ENCODE measurements around the gene CSNK1E.

The CSNK1E gene

DNA sequence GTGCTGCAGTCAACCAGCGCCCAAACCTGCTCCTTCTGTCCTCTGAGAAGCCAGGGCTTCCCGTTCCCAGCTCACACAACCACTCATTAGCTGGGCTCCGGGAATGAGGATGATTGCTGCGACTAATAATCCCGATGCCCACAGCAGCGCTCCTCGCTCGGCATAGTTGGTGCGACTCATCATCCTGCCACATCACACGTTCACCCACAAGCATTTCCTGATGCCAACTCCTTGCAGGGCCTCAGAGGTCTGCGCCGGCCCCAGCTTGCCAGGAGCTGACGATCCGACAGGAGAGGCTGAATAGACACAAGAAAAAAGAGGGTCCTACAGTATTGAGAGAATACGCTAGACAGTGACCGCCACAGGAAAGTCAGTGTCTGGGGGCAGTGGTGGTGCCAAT, 10.6 kb upstream of the CSNK1E start:
- DNase-seq (ENCODE audit: low read depth), result peak; percentile 72

GRCh38 chr22:38327396-38327795, 10.2 kb upstream of the CSNK1E start:
- no peak for DNase-seq (ENCODE audit: low read depth)

DNA sequence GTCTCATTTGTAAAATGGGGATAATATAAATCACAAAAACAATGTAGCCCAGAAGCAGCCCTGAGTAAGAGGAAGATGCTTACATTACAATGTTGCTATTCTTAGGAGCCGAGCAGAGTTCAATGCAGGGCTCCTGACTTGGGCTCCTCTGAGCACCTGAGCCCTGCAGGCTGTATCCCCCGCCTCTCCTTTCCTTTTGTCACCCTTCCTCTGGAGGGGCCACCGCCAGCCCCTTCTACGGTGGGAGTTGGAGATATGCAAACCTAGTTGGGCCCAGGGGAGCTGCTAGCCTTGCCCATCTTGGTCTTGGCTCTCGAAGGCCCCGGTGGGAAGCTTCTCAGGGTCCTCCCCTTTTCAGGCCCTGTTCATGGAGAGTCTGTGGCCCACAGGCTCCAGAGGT, 8.4 kb upstream of the CSNK1E start:
- DNase-seq (ENCODE audit: low read depth), result no peak

DNA sequence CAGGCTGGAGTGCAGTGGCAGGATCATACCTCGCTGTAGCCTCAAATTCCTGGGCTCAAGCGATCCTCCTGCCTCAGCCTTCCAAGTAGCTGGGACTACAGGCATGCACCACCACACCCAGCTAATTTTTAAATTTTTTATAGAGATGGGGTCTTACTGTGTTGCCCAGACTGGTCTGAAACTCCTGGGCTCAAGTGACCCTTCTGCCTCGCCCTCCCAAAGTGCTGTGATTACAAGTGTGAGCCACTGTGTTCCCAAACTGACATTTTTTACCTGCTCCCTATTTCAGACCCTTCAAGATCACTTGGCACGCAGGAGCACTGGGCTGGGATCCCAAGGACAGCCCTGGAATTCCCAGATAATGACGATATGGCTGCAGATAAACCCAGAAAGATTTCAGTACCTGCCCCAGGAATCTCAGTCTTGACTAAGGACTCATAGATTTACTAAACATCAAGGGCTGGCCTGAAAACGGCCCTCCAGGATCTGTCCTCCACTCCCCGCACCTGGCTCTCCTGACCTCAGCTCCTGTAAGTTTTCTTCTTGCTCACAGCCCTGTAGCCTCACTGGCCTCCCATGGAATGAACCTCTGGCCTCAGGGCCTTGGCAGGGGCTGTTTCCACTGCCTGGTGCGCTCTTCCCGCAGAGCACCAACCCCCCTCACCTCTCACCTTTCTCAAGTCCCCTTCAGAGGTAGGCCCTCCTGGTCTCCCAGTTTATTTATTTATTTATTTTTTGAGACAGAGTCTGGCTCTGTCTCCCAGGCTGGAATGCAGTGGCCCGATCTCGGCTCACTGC, 3.6 kb upstream of the CSNK1E start:
- DNase-seq (ENCODE audit: low read depth), result no peak

DNA sequence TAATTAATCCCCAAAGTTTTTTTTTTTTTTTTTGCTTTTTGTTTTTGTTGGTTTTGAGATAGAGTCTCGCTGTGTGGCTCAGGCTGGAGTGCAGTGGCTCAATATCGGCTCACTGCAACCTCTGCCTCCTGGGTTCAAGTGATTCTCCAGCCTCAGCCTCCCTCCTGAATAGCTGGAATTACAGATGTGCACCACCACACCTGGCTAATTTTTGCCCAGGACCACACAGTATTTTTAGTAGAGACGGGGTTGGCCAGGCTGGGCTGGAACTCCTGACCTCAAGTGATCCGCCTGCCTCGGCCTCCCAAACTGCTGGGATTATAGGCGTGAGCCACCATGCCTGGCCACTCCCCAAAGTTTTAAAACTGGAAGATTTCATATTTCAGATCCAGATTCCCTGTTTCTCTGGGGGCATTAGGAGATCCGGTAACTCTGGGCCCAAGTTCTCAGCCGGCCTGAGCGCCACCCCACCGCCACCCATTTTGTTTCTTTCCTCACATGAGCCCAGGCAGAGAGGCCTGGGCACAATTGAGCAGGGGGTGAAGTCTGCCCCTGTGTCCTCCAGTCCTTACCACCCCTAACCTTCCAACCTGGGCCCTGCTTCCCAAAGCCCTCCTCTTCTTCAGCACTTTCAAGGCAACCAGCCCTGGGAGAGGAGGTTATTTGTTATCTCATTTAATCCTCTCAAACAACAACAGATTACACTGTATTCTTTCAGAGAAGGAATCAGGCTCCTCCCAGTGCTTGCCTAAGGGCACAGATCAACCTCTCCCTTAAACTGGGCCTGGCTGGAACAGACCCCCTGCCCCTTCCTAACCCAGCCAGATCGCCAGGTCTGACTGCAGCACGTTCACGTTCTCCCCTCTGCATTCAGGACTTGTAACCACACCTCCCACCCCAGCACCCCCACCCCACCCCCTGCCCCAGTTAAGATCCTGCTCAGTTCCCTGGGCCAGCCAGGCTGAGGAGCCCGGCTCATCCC, 1.9 kb upstream of the CSNK1E start:
- no peak for DNase-seq (ENCODE audit: low read depth)

DNA sequence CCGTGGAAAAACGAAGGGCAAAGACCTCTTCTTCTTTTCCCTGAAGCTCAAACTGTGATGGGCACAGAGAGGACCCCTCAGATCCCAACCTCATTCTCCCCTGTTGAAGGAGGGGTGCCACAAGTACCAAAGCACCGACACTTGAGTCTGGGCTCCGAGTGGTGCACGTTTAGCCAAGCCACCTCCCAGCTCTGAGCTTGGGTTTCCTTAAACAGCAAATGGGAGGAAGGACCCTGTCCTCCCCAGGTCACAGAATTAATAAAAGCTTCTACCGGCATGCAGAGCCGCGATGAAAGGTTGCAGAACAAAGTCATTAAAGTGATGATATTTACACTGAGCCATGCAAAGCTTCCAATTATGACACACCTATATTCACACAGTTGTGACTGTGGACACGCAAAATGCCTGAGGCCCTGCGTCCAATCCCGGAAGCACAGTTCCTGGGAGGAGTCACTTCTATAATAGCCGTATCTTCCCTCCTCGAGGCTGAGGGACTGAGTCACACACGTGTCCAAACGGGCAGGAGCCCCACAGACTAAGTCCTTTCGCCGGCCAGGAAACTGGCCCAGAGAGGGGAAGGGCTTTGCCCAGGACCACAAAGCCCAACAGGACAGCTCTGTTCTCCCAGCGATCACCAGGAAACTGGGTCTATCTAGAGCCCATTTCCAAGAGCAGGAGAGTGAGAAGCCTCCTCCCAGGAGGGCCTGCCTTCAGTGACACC, 922 bp upstream of the CSNK1E start:
- DNase-seq (ENCODE audit: low read depth), result peak; percentile 91

GRCh38 chr22:38316364-38317121, 690 bp downstream of the CSNK1E start:
- DNase-seq (ENCODE audit: low read depth), result no peak

DNA sequence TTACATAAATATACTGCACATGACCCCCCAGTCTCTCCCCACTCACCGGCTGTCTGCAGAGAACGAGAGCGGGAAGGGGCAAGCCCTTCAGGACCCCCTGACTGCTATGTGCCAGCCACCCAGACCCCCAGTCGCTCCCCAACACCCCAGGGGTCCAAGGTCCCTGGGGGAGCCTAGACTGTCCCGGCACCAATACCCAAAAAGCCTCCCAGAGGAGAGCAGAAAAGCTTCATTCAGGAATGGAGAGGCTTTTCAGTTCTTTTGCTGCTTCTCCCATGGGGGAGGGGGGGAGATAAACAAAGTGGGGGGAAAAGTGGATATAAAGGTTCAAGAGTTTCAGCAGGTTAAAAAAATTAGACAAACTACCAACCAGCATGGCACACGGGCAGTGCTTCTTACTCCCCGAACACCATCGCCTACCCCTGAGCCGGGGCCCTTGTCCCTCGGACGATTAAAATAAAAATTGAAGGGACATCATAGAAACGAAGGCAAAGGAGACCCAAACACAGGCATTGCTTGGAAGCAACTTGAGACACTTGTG, 1.3 kb downstream of the CSNK1E start:
- DNase-seq (ENCODE audit: low read depth), result no peak

GRCh38 chr22:38314933-38315822, 2.1 kb downstream of the CSNK1E start:
- DNase-seq (ENCODE audit: low read depth), result no peak

DNA sequence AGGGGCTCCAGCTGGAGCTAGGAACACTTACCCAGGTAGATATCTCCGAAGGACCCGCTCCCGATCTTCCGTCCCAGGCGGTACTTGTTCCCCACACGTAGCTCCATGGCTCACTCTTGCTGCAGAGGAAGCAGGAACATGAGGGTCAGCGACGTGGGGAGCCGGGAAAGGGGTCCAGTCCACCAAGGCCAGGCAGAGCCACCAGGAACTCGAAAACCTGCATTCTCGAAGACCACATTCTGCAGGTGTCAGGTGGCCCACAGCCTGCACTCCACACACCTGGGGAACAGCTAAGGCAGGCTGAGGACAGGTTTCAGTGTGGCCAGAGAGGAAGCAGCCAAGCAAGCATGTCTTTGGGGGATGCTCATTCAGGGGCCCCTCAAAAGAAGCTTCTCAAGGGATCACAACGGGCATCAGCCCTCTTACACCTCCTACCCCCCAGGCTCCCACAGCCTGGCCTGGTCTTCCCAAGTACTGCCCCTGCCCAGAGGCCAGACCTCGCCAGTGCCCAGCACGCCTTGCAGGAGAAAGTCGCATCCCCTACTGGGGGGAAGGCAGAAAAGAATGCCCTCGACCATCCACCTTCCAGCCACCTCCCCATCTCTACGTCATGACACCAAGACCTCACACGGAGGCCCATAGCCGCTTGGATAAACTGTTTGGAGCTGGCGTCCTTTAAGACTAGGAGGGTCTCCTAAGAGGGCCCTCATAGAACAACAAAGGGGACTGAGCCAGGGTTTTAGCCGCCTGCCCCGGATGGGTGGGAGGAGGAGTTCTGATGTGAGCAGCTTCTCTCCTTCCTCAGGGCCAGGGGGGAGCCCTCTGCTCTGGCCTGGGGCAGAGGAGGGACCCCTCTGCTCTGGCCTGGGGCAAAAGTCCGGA, 2.9 kb downstream of the CSNK1E start:
- no peak for DNase-seq (ENCODE audit: low read depth)

- peak; percentile 88 for DNase-seq (ENCODE audit: low read depth)
Observed at GRCh38 chr22:38313384-38313955, 3.8 kb downstream of the CSNK1E start.

- DNase-seq (ENCODE audit: low read depth), result no peak
Observed at GRCh38 chr22:38312261-38312800, 4.9 kb downstream of the CSNK1E start.

DNA sequence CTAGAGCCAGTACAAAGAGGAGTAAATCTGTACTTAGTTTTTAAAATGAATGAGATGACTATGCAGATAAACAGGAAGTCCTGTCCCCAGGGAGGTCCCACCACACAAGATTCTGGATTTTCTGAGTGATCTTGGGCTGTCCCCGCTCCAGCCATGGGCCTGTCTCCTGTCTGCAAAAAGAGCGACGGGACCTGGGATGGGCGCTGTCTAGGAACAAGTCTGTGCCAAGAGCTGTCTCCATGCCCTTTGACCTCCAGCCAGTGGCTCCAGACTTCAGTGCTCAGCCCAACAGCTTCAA, 6.0 kb downstream of the CSNK1E start:
- DNase-seq (ENCODE audit: low read depth), result no peak

DNA sequence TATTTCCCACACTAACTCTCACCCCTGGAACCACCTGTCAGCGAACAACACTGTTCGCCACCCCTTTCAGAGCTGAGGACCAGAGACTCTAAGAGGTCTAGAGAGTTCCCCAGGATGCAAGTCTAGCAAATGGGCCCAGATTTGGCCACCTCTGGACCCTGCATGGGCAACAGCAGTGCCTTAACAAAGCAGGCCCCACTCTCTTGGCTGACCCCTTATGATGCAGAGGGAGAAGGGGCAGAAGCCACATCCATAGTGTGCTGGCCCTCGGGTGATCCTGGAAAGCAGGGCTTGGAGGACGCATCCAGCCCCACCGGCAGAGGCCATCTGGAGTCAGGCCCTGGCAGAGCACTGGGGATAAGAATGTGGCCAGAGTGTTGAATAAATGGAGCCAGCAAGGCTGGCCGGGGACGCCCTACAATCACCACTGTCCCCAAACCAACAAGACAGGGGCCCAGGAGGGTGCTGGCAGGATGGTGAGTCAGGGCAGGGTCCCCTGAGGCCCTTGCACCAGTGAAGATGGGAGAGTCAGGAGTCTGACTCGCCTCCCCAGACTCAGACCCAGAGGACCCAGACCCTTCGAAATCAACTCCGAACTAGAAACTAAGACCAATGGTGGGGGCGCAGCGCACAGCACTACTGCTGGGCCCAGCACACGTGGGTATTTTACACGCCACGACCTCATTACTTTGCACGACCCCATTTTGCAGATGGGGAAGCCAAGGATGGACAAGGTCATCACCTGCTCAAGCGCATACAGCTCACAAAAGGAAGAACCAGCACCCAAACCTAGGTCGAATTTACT, 6.5 kb downstream of the CSNK1E start:
- no peak for DNase-seq (ENCODE audit: low read depth)

GRCh38 chr22:38309614-38310517, 7.4 kb downstream of the CSNK1E start:
- DNase-seq (ENCODE audit: low read depth), result no peak

DNA sequence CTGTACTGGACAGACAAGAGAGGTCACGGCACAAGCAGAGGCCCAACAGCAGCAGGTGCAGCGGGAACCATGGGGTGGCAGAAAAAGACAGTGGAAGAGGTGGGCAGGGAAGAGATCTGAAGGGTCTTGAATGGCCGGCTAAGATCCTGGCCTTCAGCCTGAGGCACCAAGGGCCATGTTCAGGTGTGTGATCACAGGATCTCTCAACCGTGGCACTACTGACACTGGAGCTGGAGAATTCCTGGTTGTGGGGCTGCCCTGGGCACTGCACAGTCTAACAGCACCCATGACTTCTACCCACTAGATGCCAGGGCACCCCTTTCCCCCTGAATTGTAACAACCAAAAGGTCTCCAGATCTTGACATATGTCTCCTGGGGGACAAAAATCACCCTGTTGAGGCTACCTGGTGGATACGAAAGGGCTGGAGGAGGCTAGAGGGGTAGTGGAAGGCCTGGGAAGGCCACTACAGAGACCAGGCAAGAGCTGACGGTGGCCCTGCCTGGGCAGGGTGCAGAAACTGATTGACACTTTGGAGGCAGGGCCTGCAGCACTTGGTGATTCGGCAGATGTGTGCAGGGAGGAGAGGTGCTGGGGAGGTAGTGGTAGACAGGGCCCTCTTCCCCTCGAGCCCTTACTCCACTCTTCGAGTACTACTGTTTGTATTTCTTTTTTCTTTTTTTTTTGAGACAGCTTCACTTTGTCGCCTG, 8.3 kb downstream of the CSNK1E start:
- no peak for DNase-seq (ENCODE audit: low read depth)

All from HS-5 (cell line).